Liver (tissue), 9 donors: ENCODE results near the gene RAB22A. TPM values are rescaled to one million over a fixed set of nuclear protein-coding genes. Genes with fewer than 3 reads are reported as not detected.

Experiments
- DNase-seq: peaks from one replicate; pipeline ENCODE4 v3.0.0-alpha.2; 2017; ENCODE audit warnings: low spot score
- H3K27ac ChIP-seq, 2 donors: one replicate each; pipeline ENCODE4 v1.7.0; 2013; ENCODE audit warnings: inconsistent platforms in 2 of 2, low read length in 2 of 2, control low read depth in 1 of 2, low read depth in 1 of 2, mild to moderate bottlenecking in 1 of 2
- H3K27me3 ChIP-seq, 4 donors: one replicate each; pipeline versions ENCODE4 v1.6.1 to v1.7.0; 2013; ENCODE audit warnings: low read length in 3 of 4, inconsistent platforms in 1 of 4, mild to moderate bottlenecking in 1 of 4, moderate library complexity in 1 of 4; ENCODE audit not compliant: control insufficient read depth in 4 of 4, insufficient read depth in 4 of 4
- H3K36me3 ChIP-seq, 4 donors: one replicate each; pipeline versions ENCODE4 v1.6.1 to v1.7.0; 2013; ENCODE audit warnings: low read length in 3 of 4, mild to moderate bottlenecking in 3 of 4, low read depth in 1 of 4, moderate library complexity in 1 of 4; ENCODE audit not compliant: control insufficient read depth in 4 of 4, insufficient read depth in 3 of 4
- H3K4me1 ChIP-seq, 4 donors: one replicate each; pipeline versions ENCODE4 v1.6.1 to v1.7.0; 2013; ENCODE audit warnings: low read length in 3 of 4, mild to moderate bottlenecking in 3 of 4, moderate library complexity in 1 of 4; ENCODE audit not compliant: control insufficient read depth in 4 of 4, insufficient read depth in 4 of 4
- H3K4me3 ChIP-seq, 3 donors: one replicate each; pipeline versions ENCODE4 v1.6.1 to v1.7.0; 2013; ENCODE audit warnings: low read length in 3 of 3, control low read depth in 1 of 3, low read depth in 1 of 3, mild to moderate bottlenecking in 1 of 3
- H3K9ac ChIP-seq, 2 donors: one replicate each; pipeline ENCODE4 v1.7.0; 2013; ENCODE audit warnings: low read length in 2 of 2, mild to moderate bottlenecking in 2 of 2, moderate library complexity in 2 of 2, control low read depth in 1 of 2, low read depth in 1 of 2
- H3K9me3 ChIP-seq, 4 donors: one replicate each; pipeline versions ENCODE4 v1.6.1 to v1.7.0; 2013; ENCODE audit warnings: low read length in 3 of 4; ENCODE audit not compliant: control insufficient read depth in 4 of 4
- FOXA1 ChIP-seq: IDR thresholded peaks from 2 replicates; pipeline ENCODE4 v1.6.1; 2016; ENCODE audit warnings: antibody characterized with exemption
- FOXA2 ChIP-seq: IDR thresholded peaks from 2 replicates; pipeline ENCODE4 v1.6.1; 2016; ENCODE audit warnings: antibody characterized with exemption
- GABPA ChIP-seq, 2 donors: IDR thresholded peaks in 1 of 2; conservative IDR thresholded peaks in 1 of 2; 2 replicates each; pipeline ENCODE4 v1.6.1; 2016; ENCODE audit warnings: antibody characterized with exemption in 2 of 2, mild to moderate bottlenecking in 1 of 2, moderate library complexity in 1 of 2
- HNF4A ChIP-seq, 2 donors: conservative IDR thresholded peaks; 2 replicates each; pipeline ENCODE4 v1.6.1; 2016; ENCODE audit warnings: antibody characterized with exemption in 2 of 2, mild to moderate bottlenecking in 2 of 2
- HNF4G ChIP-seq: IDR thresholded peaks from 2 replicates; pipeline ENCODE4 v1.6.1; 2016; ENCODE audit warnings: antibody characterized with exemption
- NR2F2 ChIP-seq: IDR thresholded peaks from 2 replicates; pipeline ENCODE4 v1.6.1; 2016; ENCODE audit warnings: antibody characterized with exemption
- RXRA ChIP-seq, 2 donors: IDR thresholded peaks; 2 replicates each; pipeline ENCODE4 v1.6.1; 2017 to 2018; ENCODE audit warnings: antibody characterized with exemption in 2 of 2, mild to moderate bottlenecking in 1 of 2
- SP1 ChIP-seq: IDR thresholded peaks from 2 replicates; pipeline ENCODE4 v1.6.1; 2018; ENCODE audit warnings: antibody characterized with exemption, mild to moderate bottlenecking
- TAF1 ChIP-seq: conservative IDR thresholded peaks from 2 replicates; pipeline ENCODE4 v1.6.1; 2016; ENCODE audit warnings: antibody characterized with exemption, mild to moderate bottlenecking
- YY1 ChIP-seq: IDR thresholded peaks from 2 replicates; pipeline ENCODE4 v1.6.1; 2016; ENCODE audit warnings: antibody characterized with exemption, mild to moderate bottlenecking
- WGBS: extraction: QIAGEN DNeasy Blood & Tissue Kit; methylation state at CpG from one replicate; pipeline ENCODE4 v1.1.7; 2013; 5-methylcytosine and 5-hydroxymethylcytosine counted together
- polyA plus RNA-seq, 2 donors: library from polyadenylated mRNA; stranded (reverse) in 1 of 2; unstranded in 1 of 2; fragments of 200-250 nt in 1 of 2; fragments of >200 nt in 1 of 2; fragmentation: Nextera tagmentation in 1 of 2; extraction: Ambion mirVana in 1 of 2; gene quantifications; one replicate each; pipeline versions ENCODE4 v1.2.1 to v1.2.3, GENCODE V29; 2013 to 2015
- total RNA-seq, 2 donors: library from RNA; depleted of rRNA; stranded (reverse); fragments of >200 nt; gene quantifications; one replicate each; pipeline ENCODE4 v1.2.3, GENCODE V29; 2014
- TF ChIP-seq, protein P1 (sequence below): fragments of 150-350 bp; IDR thresholded peaks from 2 replicates; pipeline ENCODE4 v1.5.1; 2017; ENCODE audit warnings: improper control_type of control experiment, low read depth, low read length; ENCODE audit not compliant: missing input control
- TF ChIP-seq, protein P2 (sequence below): IDR thresholded peaks from 2 replicates; pipeline ENCODE4 v1.6.1; 2016; ENCODE audit warnings: antibody characterized with exemption
- TF ChIP-seq, protein P3 (sequence below): IDR thresholded peaks from 2 replicates; pipeline ENCODE4 v1.6.1; 2016; ENCODE audit warnings: antibody characterized with exemption
- donor health status: healthy.
- donor health status: healthy.
- donor health status: healthy.
- donor health status: healthy.
- donor health status: healthy.

Gene RAB22A
- total and polyA plus RNA-seq, 4 donors: 3.0 to 8.1 (median 5.8) TPM

- TF ChIP-seq, protein P1, sequence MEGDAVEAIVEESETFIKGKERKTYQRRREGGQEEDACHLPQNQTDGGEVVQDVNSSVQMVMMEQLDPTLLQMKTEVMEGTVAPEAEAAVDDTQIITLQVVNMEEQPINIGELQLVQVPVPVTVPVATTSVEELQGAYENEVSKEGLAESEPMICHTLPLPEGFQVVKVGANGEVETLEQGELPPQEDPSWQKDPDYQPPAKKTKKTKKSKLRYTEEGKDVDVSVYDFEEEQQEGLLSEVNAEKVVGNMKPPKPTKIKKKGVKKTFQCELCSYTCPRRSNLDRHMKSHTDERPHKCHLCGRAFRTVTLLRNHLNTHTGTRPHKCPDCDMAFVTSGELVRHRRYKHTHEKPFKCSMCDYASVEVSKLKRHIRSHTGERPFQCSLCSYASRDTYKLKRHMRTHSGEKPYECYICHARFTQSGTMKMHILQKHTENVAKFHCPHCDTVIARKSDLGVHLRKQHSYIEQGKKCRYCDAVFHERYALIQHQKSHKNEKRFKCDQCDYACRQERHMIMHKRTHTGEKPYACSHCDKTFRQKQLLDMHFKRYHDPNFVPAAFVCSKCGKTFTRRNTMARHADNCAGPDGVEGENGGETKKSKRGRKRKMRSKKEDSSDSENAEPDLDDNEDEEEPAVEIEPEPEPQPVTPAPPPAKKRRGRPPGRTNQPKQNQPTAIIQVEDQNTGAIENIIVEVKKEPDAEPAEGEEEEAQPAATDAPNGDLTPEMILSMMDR: no peak
- TF ChIP-seq SP1 (no peak), RXRA (IDR thresholded peaks at IDR 0.05) (no peak), FOXA1 (no peak), YY1 (no peak), GABPA (IDR thresholded peaks at IDR 0.05 in 1 of 2, conservative IDR thresholded peaks at IDR 0.05 in 1 of 2) (no peak), NR2F2 (no peak), HNF4G (no peak), TAF1 (no peak), HNF4A (conservative IDR thresholded peaks at IDR 0.05) (no peak), FOXA2 (no peak)
- TF ChIP-seq, protein P2, sequence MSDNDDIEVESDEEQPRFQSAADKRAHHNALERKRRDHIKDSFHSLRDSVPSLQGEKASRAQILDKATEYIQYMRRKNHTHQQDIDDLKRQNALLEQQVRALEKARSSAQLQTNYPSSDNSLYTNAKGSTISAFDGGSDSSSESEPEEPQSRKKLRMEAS: no peak
- TF ChIP-seq, protein P3, sequence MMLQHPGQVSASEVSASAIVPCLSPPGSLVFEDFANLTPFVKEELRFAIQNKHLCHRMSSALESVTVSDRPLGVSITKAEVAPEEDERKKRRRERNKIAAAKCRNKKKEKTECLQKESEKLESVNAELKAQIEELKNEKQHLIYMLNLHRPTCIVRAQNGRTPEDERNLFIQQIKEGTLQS: no peak
- H3K9me3 ChIP-seq: no peaks in the 10 kb centered on the region
- WGBS: 80% methylated on average over 9 of the region's 9 CpGs
- peak overlapping the region in 1 of 3 donors; percentile 99 for H3K4me3 ChIP-seq
- H3K27me3 ChIP-seq: no peaks in the 10 kb centered on the region
- peaks cover 0 to 10% (median 7%) of the 10 kb centered on the region in 4 donors for H3K4me1 ChIP-seq
- DNase-seq: no peak
- peaks cover 0 to 4% (median 2%) of the 10 kb centered on the region in 4 donors for H3K36me3 ChIP-seq
- H3K27ac ChIP-seq: peak overlapping the region in 1 of 2 donors; percentile 57
- no peak overlapping the region for H3K9ac ChIP-seq
Measured at GRCh38 chr20:58308290-58308679, 1.2 kb upstream of the RAB22A start.

- no peaks in the 10 kb centered on the region for H3K9me3 ChIP-seq
- 34% methylated on average over 40 of the region's 41 CpGs for WGBS
- H3K27me3 ChIP-seq: no peaks in the 10 kb centered on the region
- TF ChIP-seq YY1: peak; percentile 87
- TF ChIP-seq, protein P1: no peak
- TF ChIP-seq, protein P3: no peak
- peak; percentile 57 for DNase-seq
- peak overlapping the region; percentile 63 to 99 (median 73) for H3K4me3 ChIP-seq
- H3K36me3 ChIP-seq: peaks cover 0 to 4% (median 2%) of the 10 kb centered on the region in 4 donors
- H3K27ac ChIP-seq: peak overlapping the region; percentile 57 to 70
- H3K9ac ChIP-seq: no peak overlapping the region
- peaks cover 0 to 10% (median 7%) of the 10 kb centered on the region in 4 donors for H3K4me1 ChIP-seq
Measured at GRCh38 chr20:58308680-58309527, 611 bp upstream of the RAB22A start.
